ENCODE results near the gene BCORL1.

- TF ChIP-seq POLR2A (IDR thresholded peaks at IDR 0.05) (no peak), CTCF (IDR thresholded peaks at IDR 0.05) (no peak)
Measured at GRCh38 chrX:130071611-130072344, 89.3 kb downstream of the BCORL1 start.

Measured in thyroid gland (tissue), 4 donors.